Measurements from ENCODE around the gene CCDC33.

Gene CCDC33

GRCh38 chr15:74367296-74367854 lies 131.2 kb downstream of the CCDC33 start, which contains the start of gene CYP11A1:
Gene CYP11A1 (minus strand): TSS chr15:74367646. CDS start chr15:74367585, 61 bp downstream.
- no peak within 1 kb of the TSS for H2AFZ ChIP-seq (ENCODE audit: low read depth, low read length)
- no peak within 1 kb of the TSS for H3K27ac ChIP-seq (ENCODE audit: low read length)
- no peak within 1 kb of the TSS for H3K4me2 ChIP-seq (ENCODE audit: insufficient read depth, low read length)
- H3K4me3 ChIP-seq (ENCODE audit: low read depth in 1 of 2, low read length in 2 of 2), result no peak within 1 kb of the TSS
- H3K36me3 ChIP-seq (ENCODE audit: insufficient read depth, low read length), result no peaks in the 10 kb centered on the region
- TF ChIP-seq CTCF (IDR thresholded peaks at IDR 0.05; ENCODE audit: borderline replicate concordance, extremely low read depth, low read length, poor library complexity, severe bottlenecking), result no peak
- TF ChIP-seq EZH2 (IDR thresholded peaks at IDR 0.05; ENCODE audit: borderline replicate concordance, low read depth, low read length, severe bottlenecking), result no peak
- H3K27me3 ChIP-seq (ENCODE audit: insufficient read depth, low read length, poor library complexity), result peaks cover 20% of the 10 kb centered on the region
- DNase-seq (no peak), ATAC-seq (ENCODE audit: insufficient read depth, low read depth) (no peak)
- no peaks in the 10 kb centered on the region for H3K79me2 ChIP-seq (ENCODE audit: insufficient read depth, low read length)
- no peaks in the 10 kb centered on the region for H4K20me1 ChIP-seq (ENCODE audit: insufficient read depth, low read length)
- no peaks in the 10 kb centered on the region for H3K4me1 ChIP-seq (ENCODE audit: insufficient read depth, low read length)
- H3K9me3 ChIP-seq (ENCODE audit: insufficient read depth, low read length, severe bottlenecking), result no peaks in the 10 kb centered on the region
- no peak within 1 kb of the TSS for H3K9ac ChIP-seq (ENCODE audit: low read depth, low read length)

GRCh38 chr15:74368121-74368520 lies 132.0 kb downstream of the CCDC33 start:
- TF ChIP-seq CTCF (IDR thresholded peaks at IDR 0.05; ENCODE audit: borderline replicate concordance, extremely low read depth, low read length, poor library complexity, severe bottlenecking) (no peak), EZH2 (IDR thresholded peaks at IDR 0.05; ENCODE audit: borderline replicate concordance, low read depth, low read length, severe bottlenecking) (no peak)
- H3K4me3 ChIP-seq (ENCODE audit: low read depth in 1 of 2, low read length in 2 of 2), result no peak overlapping the region
- no peak overlapping the region for H3K9ac ChIP-seq (ENCODE audit: low read depth, low read length)
- H3K27me3 ChIP-seq (ENCODE audit: insufficient read depth, low read length, poor library complexity), result peaks cover 21% of the 10 kb centered on the region
- H3K9me3 ChIP-seq (ENCODE audit: insufficient read depth, low read length, severe bottlenecking), result no peaks in the 10 kb centered on the region
- DNase-seq (no peak), ATAC-seq (ENCODE audit: insufficient read depth, low read depth) (no peak)
- H3K4me2 ChIP-seq (ENCODE audit: insufficient read depth, low read length), result no peak overlapping the region
- no peaks in the 10 kb centered on the region for H3K79me2 ChIP-seq (ENCODE audit: insufficient read depth, low read length)
- H3K36me3 ChIP-seq (ENCODE audit: insufficient read depth, low read length), result no peaks in the 10 kb centered on the region
- no peaks in the 10 kb centered on the region for H4K20me1 ChIP-seq (ENCODE audit: insufficient read depth, low read length)
- H2AFZ ChIP-seq (ENCODE audit: low read depth, low read length), result no peak overlapping the region
- H3K27ac ChIP-seq (ENCODE audit: low read length), result no peak overlapping the region
- H3K4me1 ChIP-seq (ENCODE audit: insufficient read depth, low read length), result peaks cover under 1% of the 10 kb centered on the region; the same call in 1 of the 2 replicates

GRCh38 chr15:74369084-74369745 lies 133.1 kb downstream of the CCDC33 start:
- ATAC-seq (ENCODE audit: insufficient read depth, low read depth) (no peak), DNase-seq (no peak)
- Histone ChIP-seq H3K4me3 (ENCODE audit: low read depth in 1 of 2, low read length in 2 of 2) (no peak overlapping the region), H3K4me1 (ENCODE audit: insufficient read depth, low read length) (peaks cover 12% of the 10 kb centered on the region), H3K27ac (ENCODE audit: low read length) (no peak overlapping the region), H3K36me3 (ENCODE audit: insufficient read depth, low read length) (no peaks in the 10 kb centered on the region), H3K4me2 (ENCODE audit: insufficient read depth, low read length) (no peak overlapping the region), H3K27me3 (ENCODE audit: insufficient read depth, low read length, poor library complexity) (peaks cover 25% of the 10 kb centered on the region), H3K79me2 (ENCODE audit: insufficient read depth, low read length) (no peaks in the 10 kb centered on the region), H3K9me3 (ENCODE audit: insufficient read depth, low read length, severe bottlenecking) (no peaks in the 10 kb centered on the region), H3K9ac (ENCODE audit: low read depth, low read length) (no peak overlapping the region), H4K20me1 (ENCODE audit: insufficient read depth, low read length) (no peaks in the 10 kb centered on the region), H2AFZ (ENCODE audit: low read depth, low read length) (no peak overlapping the region)
- TF ChIP-seq CTCF (IDR thresholded peaks at IDR 0.05; ENCODE audit: borderline replicate concordance, extremely low read depth, low read length, poor library complexity, severe bottlenecking) (no peak), EZH2 (IDR thresholded peaks at IDR 0.05; ENCODE audit: borderline replicate concordance, low read depth, low read length, severe bottlenecking) (no peak)

All from DND-41 (cell line).